Thyroid gland (tissue), 4 donors: ENCODE results near the gene UCKL1.

Experiments
- CTCF ChIP-seq, 6 experiments: fragments of 200-600 bp in 3 of 6; fragments of 450-650 bp in 3 of 6; sonication (generic) in 3 of 6; IDR thresholded peaks; one replicate each; pipeline ENCODE4 v1.5.1; 2016 to 2019; ENCODE audit warnings: antibody characterized with exemption in 6 of 6, mild to moderate bottlenecking in 2 of 6, inconsistent platforms in 1 of 6, moderate library complexity in 1 of 6
- POLR2A ChIP-seq, 2 donors: fragments of 450-650 bp; IDR thresholded peaks; one replicate each; pipeline ENCODE4 v1.6.1; 2017; ENCODE audit warnings: antibody characterized with exemption in 2 of 2, mild to moderate bottlenecking in 2 of 2, moderate library complexity in 1 of 2

- TF ChIP-seq CTCF (IDR thresholded peaks at IDR 0.05) (no peak), POLR2A (IDR thresholded peaks at IDR 0.05) (no peak)
Observed at GRCh38 chr20:64001607-64002011, 45.4 kb upstream of the UCKL1 start.
